ENCODE results near the gene NSG2.

NSG2 gene

DNA sequence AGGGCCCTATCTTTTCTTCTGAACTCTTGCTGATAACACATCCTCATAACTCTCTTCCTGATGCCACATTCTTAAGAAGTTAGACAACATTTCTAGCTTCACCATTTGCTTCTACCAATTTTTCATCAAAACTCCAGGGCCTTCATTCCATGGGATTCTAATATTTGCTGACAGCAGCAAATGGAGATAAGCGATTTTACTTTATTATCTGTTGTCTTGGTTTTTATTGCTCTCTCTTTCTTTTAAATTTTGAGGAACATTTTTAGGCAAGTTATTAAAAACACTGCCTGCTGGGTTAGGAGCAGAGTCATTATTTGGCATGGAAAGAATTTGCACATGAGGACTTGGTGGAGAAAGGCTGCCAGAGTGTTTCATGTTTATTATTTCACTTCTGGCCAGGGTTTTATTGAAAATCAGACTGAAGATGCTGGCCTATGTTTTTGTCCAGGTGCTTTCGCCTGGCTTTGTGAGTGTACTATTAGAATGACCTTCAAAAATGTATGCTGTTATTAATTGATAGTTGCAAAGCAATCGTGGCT lies 27.7 kb downstream of the NSG2 start:
- H3K36me3 ChIP-seq (ENCODE audit: control insufficient read depth, insufficient read depth, low read length), result no peaks in the 10 kb centered on the region
- H3K4me3 ChIP-seq (replicated peaks; ENCODE audit: low read depth, low read length), result no peak overlapping the region
- TF ChIP-seq, protein P1, sequence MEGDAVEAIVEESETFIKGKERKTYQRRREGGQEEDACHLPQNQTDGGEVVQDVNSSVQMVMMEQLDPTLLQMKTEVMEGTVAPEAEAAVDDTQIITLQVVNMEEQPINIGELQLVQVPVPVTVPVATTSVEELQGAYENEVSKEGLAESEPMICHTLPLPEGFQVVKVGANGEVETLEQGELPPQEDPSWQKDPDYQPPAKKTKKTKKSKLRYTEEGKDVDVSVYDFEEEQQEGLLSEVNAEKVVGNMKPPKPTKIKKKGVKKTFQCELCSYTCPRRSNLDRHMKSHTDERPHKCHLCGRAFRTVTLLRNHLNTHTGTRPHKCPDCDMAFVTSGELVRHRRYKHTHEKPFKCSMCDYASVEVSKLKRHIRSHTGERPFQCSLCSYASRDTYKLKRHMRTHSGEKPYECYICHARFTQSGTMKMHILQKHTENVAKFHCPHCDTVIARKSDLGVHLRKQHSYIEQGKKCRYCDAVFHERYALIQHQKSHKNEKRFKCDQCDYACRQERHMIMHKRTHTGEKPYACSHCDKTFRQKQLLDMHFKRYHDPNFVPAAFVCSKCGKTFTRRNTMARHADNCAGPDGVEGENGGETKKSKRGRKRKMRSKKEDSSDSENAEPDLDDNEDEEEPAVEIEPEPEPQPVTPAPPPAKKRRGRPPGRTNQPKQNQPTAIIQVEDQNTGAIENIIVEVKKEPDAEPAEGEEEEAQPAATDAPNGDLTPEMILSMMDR (IDR thresholded peaks at IDR 0.05; ENCODE audit: insufficient read depth, low read length, poor library complexity, severe bottlenecking), result no peak
- DNase-seq (ENCODE audit: extremely low read depth, insufficient read length), result no peak
- no peaks in the 10 kb centered on the region for H3K27me3 ChIP-seq (replicated peaks; ENCODE audit: control insufficient read depth, insufficient read depth, low read length)

DNA sequence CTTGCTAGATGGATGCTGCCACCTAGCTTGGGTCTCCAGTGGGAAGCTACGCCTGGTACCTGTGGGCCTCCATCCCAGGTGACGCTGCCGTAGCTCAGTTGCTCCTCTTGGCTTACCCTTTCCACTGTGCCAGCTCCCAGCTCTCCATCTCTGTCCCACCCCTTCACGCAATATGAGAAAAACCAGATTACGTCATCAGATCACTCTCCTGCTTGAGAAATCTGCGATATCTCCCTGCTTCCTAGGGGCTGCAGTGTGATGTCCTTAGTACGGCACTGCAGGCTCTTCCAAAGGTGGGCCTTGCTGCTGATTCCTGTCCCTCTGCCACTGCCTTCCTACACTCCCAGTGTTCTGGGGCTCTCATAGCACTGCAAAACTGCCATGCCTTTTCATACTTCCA lies 28.9 kb downstream of the NSG2 start:
- no peak for DNase-seq (ENCODE audit: extremely low read depth, insufficient read length)
- no peak overlapping the region for H3K4me3 ChIP-seq (replicated peaks; ENCODE audit: low read depth, low read length)
- H3K27me3 ChIP-seq (replicated peaks; ENCODE audit: control insufficient read depth, insufficient read depth, low read length), result no peaks in the 10 kb centered on the region
- H3K36me3 ChIP-seq (ENCODE audit: control insufficient read depth, insufficient read depth, low read length), result no peaks in the 10 kb centered on the region
- TF ChIP-seq, protein P1 (IDR thresholded peaks at IDR 0.05; ENCODE audit: insufficient read depth, low read length, poor library complexity, severe bottlenecking), result no peak

DNA sequence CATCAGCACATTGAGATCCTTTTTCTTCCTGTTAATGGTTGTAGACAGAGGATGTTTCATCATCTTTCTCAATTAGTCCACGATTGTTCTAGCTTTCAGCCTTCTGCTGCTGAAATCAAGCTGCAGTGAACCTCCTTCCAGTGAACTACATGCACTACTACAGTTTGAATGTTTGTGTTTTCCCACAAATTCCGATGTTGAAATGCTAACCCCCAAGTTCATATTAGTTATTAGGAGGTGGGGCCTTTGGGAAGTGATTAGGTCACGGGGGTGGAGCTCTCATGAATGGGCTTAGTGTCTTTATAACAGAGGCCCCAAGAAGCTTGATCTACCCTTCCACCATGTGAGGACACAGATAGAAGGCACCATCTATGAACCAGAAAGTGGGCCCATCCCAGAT lies 32.9 kb downstream of the NSG2 start:
- TF ChIP-seq, protein P1 (IDR thresholded peaks at IDR 0.05; ENCODE audit: insufficient read depth, low read length, poor library complexity, severe bottlenecking), result no peak

DNA sequence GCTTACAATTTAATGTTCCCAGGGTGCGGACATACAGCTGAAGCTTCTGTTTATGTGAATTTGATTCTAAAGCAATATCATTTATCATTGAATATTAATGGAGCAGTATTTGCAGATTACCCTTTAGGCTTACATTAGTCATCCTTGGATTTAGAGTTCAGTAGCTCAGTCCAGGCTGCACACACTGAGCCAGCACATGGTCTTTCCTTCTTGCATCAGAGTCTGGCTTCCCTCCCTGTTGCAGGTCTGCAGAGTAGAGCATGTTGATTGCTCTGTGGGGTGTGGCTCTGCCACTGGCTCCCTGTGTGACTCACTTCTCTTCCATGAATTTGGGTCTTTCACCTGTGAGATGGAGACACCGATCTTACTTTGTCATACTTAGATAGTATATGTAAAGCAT lies 36.8 kb downstream of the NSG2 start:
- no peak overlapping the region for H3K4me3 ChIP-seq (replicated peaks; ENCODE audit: low read depth, low read length)
- no peak for DNase-seq (ENCODE audit: extremely low read depth, insufficient read length)
- no peaks in the 10 kb centered on the region for H3K27me3 ChIP-seq (replicated peaks; ENCODE audit: control insufficient read depth, insufficient read depth, low read length)
- TF ChIP-seq, protein P1 (IDR thresholded peaks at IDR 0.05; ENCODE audit: insufficient read depth, low read length, poor library complexity, severe bottlenecking), result no peak
- no peaks in the 10 kb centered on the region for H3K36me3 ChIP-seq (ENCODE audit: control insufficient read depth, insufficient read depth, low read length)

More for the DNA sequence above, 32.9 kb downstream of the NSG2 start:
- Histone ChIP-seq H3K27me3 (replicated peaks; ENCODE audit: control insufficient read depth, insufficient read depth, low read length) (no peaks in the 10 kb centered on the region), H3K4me3 (replicated peaks; ENCODE audit: low read depth, low read length) (no peak overlapping the region), H3K36me3 (ENCODE audit: control insufficient read depth, insufficient read depth, low read length) (no peaks in the 10 kb centered on the region)
- DNase-seq (ENCODE audit: extremely low read depth, insufficient read length), result no peak

DNA sequence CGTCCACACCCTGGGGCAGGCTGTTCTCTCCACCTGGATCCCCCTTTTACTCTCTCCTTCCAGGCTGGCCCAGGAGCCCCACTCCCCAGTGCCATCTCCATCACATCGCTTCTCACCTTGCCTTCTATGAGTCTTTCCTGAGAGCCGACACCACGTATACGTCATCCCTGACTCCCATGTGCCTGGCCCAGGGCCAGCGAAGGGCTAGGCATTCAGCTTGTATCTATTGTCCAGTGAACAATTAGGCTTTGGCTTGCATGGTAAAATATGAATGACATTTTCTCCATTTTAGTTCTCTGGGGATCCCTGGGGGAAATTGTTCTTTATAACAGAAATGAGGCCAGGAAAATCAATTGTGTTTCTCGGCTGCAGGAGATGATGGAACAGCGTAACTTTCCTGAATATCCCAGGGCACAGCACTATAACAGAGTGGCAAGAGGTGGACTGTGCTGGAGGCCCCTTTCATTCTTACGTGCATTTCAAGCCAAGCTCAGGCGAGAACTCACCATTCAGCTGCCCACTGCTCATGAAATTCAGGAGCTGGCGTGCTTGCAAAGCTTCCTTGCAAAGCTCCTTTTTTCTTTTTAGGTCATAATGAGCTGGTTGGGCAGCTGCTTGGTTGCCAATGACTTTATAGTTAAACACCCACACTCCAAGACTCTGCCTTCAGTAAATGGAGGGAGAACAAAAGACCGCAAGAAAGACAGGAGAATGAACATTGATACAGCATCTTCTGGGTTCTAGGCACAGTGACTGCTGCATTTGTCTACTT lies 37.7 kb downstream of the NSG2 start:
- TF ChIP-seq, protein P1 (IDR thresholded peaks at IDR 0.05; ENCODE audit: insufficient read depth, low read length, poor library complexity, severe bottlenecking), result no peak
- Histone ChIP-seq H3K36me3 (ENCODE audit: control insufficient read depth, insufficient read depth, low read length) (no peaks in the 10 kb centered on the region), H3K4me3 (replicated peaks; ENCODE audit: low read depth, low read length) (no peak overlapping the region), H3K27me3 (replicated peaks; ENCODE audit: control insufficient read depth, insufficient read depth, low read length) (no peaks in the 10 kb centered on the region; the same call in 1 of the 2 replicates)
- DNase-seq (ENCODE audit: extremely low read depth, insufficient read length), result no peak
